Measurements from ENCODE around the gene PLPP2.

PLPP2 gene

GRCh38 chr19:307793-308420, 16.7 kb upstream of the PLPP2 start:
- Histone ChIP-seq H3K27ac (ENCODE audit: low read depth, low read length, poor library complexity, severe bottlenecking) (no peak overlapping the region), H2AFZ (ENCODE audit: low read length) (no peak overlapping the region), H3K4me3 (ENCODE audit: low read depth, low read length, poor library complexity, severe bottlenecking) (no peak overlapping the region), H3F3A (ENCODE audit: insufficient read depth, low read length) (no peaks in the 10 kb centered on the region), H3K4me1 (ENCODE audit: insufficient read depth, low read length, severe bottlenecking) (peaks cover 6% of the 10 kb centered on the region), H3K9me3 (ENCODE audit: low read length) (no peaks in the 10 kb centered on the region), H3K9me2 (ENCODE audit: low read depth, low read length) (no peaks in the 10 kb centered on the region), H3K27me3 (ENCODE audit: insufficient read depth, low read length) (no peaks in the 10 kb centered on the region), H3K4me2 (ENCODE audit: low read length) (no peak overlapping the region), H4K20me1 (ENCODE audit: insufficient read depth, low read length) (no peaks in the 10 kb centered on the region), H3K79me2 (ENCODE audit: insufficient read depth, low read length) (no peaks in the 10 kb centered on the region), H3K36me3 (ENCODE audit: insufficient read depth, low read length) (no peaks in the 10 kb centered on the region; the same call in 1 of the 2 replicates), H3K9ac (ENCODE audit: low read length) (no peak overlapping the region)
- TF ChIP-seq CTCF (IDR thresholded peaks at IDR 0.05; ENCODE audit: low read length): no peak
- TF ChIP-seq EZH2 (IDR thresholded peaks at IDR 0.05; ENCODE audit: borderline replicate concordance, low read length): no peak

- Histone ChIP-seq H2AFZ (ENCODE audit: low read length) (no peak overlapping the region), H3K4me2 (ENCODE audit: low read length) (no peak overlapping the region), H3K79me2 (ENCODE audit: insufficient read depth, low read length) (no peaks in the 10 kb centered on the region), H4K20me1 (ENCODE audit: insufficient read depth, low read length) (no peaks in the 10 kb centered on the region), H3K9me3 (ENCODE audit: low read length) (no peaks in the 10 kb centered on the region), H3K9ac (ENCODE audit: low read length) (no peak overlapping the region), H3F3A (ENCODE audit: insufficient read depth, low read length) (no peaks in the 10 kb centered on the region), H3K36me3 (ENCODE audit: insufficient read depth, low read length) (no peaks in the 10 kb centered on the region; the same call in 1 of the 2 replicates), H3K27ac (ENCODE audit: low read depth, low read length, poor library complexity, severe bottlenecking) (no peak overlapping the region), H3K9me2 (ENCODE audit: low read depth, low read length) (no peaks in the 10 kb centered on the region), H3K27me3 (ENCODE audit: insufficient read depth, low read length) (no peaks in the 10 kb centered on the region), H3K4me3 (ENCODE audit: low read depth, low read length, poor library complexity, severe bottlenecking) (no peak overlapping the region), H3K4me1 (ENCODE audit: insufficient read depth, low read length, severe bottlenecking) (peaks cover 6% of the 10 kb centered on the region)
- TF ChIP-seq EZH2 (IDR thresholded peaks at IDR 0.05; ENCODE audit: borderline replicate concordance, low read length): no peak
- TF ChIP-seq CTCF (IDR thresholded peaks at IDR 0.05; ENCODE audit: low read length): no peak
These were observed 15.9 kb upstream of the PLPP2 start for GRCh38 chr19:307111-307531.

- Histone ChIP-seq H3K4me2 (ENCODE audit: low read length) (no peak overlapping the region), H3K9me3 (ENCODE audit: low read length) (no peaks in the 10 kb centered on the region), H2AFZ (ENCODE audit: low read length) (no peak overlapping the region), H3K36me3 (ENCODE audit: insufficient read depth, low read length) (no peaks in the 10 kb centered on the region; the same call in 1 of the 2 replicates), H3K4me3 (ENCODE audit: low read depth, low read length, poor library complexity, severe bottlenecking) (no peak overlapping the region), H3K27ac (ENCODE audit: low read depth, low read length, poor library complexity, severe bottlenecking) (no peak overlapping the region), H3K27me3 (ENCODE audit: insufficient read depth, low read length) (no peaks in the 10 kb centered on the region), H3K4me1 (ENCODE audit: insufficient read depth, low read length, severe bottlenecking) (peaks cover 6% of the 10 kb centered on the region), H3F3A (ENCODE audit: insufficient read depth, low read length) (no peaks in the 10 kb centered on the region), H4K20me1 (ENCODE audit: insufficient read depth, low read length) (no peaks in the 10 kb centered on the region), H3K9me2 (ENCODE audit: low read depth, low read length) (no peaks in the 10 kb centered on the region), H3K79me2 (ENCODE audit: insufficient read depth, low read length) (no peaks in the 10 kb centered on the region), H3K9ac (ENCODE audit: low read length) (no peak overlapping the region)
- TF ChIP-seq CTCF (IDR thresholded peaks at IDR 0.05; ENCODE audit: low read length): no peak
- TF ChIP-seq EZH2 (IDR thresholded peaks at IDR 0.05; ENCODE audit: borderline replicate concordance, low read length): no peak
These were observed 15.1 kb upstream of the PLPP2 start for GRCh38 chr19:306151-306900.

Measured in OCI-LY1 (cell line).